HG03342 (cell line): ENCODE data around the gene AP3B2.
"Not testable (repeated sequence)": the region's sequence is repeated elsewhere in the genome, so short reads cannot be mapped to it uniquely, and the experiment has no call there.

ENCODE experiments used
- ATAC-seq: cut with Tn5 transposase; IDR thresholded peaks from one replicate; pipeline ENCODE4 v1.9.1; 2021; ENCODE audit warnings: mild to moderate bottlenecking, moderate library complexity; ENCODE audit not compliant: unreplicated experiment

The AP3B2 gene

GRCh38 chr15:82709421-82710207 is at the start of gene AP3B2:
AP3B2 (minus strand) TSS chr15:82709875; CDS start chr15:82709706, 169 bp downstream.
- peak; percentile 94 for ATAC-seq

- ATAC-seq, result no peak
Observed at GRCh38 chr15:82751308-82751707, 41.6 kb upstream of the AP3B2 start.

GRCh38 chr15:82750831-82751180 is 41.1 kb upstream of the AP3B2 start:
- ATAC-seq, result peak; percentile 39

- peak; percentile 92 for ATAC-seq
Observed at GRCh38 chr15:82749951-82750830, 40.5 kb upstream of the AP3B2 start.

GRCh38 chr15:82748315-82748714 is 38.6 kb upstream of the AP3B2 start:
- ATAC-seq, result no peak

GRCh38 chr15:82743810-82744209 is 34.1 kb upstream of the AP3B2 start:
- no peak for ATAC-seq

- ATAC-seq, result no peak
Observed at GRCh38 chr15:82742134-82742533, 32.5 kb upstream of the AP3B2 start.

GRCh38 chr15:82739086-82739485 is 29.4 kb upstream of the AP3B2 start:
- no peak for ATAC-seq

GRCh38 chr15:82737975-82738374 is 28.3 kb upstream of the AP3B2 start:
- ATAC-seq, result no peak

GRCh38 chr15:82731527-82731926 is 21.9 kb upstream of the AP3B2 start:
- no peak for ATAC-seq

- no peak for ATAC-seq
Observed at GRCh38 chr15:82730022-82730530, 20.4 kb upstream of the AP3B2 start.

GRCh38 chr15:82726816-82727215 is 17.1 kb upstream of the AP3B2 start:
- no peak for ATAC-seq

- no peak for ATAC-seq
Observed at GRCh38 chr15:82715003-82715402, 5.3 kb upstream of the AP3B2 start.

- no peak for ATAC-seq
Observed at GRCh38 chr15:82714016-82714415, 4.3 kb upstream of the AP3B2 start.

GRCh38 chr15:82712036-82712435 is 2.4 kb upstream of the AP3B2 start:
- no peak for ATAC-seq

GRCh38 chr15:82710926-82711490 is 1.3 kb upstream of the AP3B2 start:
- ATAC-seq, result no peak

- no peak for ATAC-seq
Observed at GRCh38 chr15:82710208-82710555, 507 bp upstream of the AP3B2 start.

- no peak for ATAC-seq
Observed at GRCh38 chr15:82709081-82709420, 624 bp downstream of the AP3B2 start.

- not testable (repeated sequence) for ATAC-seq
Observed at GRCh38 chr15:82705856-82706255, 3.8 kb downstream of the AP3B2 start.

GRCh38 chr15:82699726-82700125 is 9.9 kb downstream of the AP3B2 start:
- ATAC-seq, result no peak

- ATAC-seq, result no peak
Observed at GRCh38 chr15:82698711-82699345, 10.8 kb downstream of the AP3B2 start.
